Prostate gland (tissue), 2 donors: ENCODE results near the gene NEU2.

Source experiments
- POLR2A ChIP-seq: fragments of 450-650 bp; IDR thresholded peaks from one replicate; pipeline ENCODE4 v1.6.1; 2016; ENCODE audit warnings: antibody characterized with exemption, mild to moderate bottlenecking
- POLR2AphosphoS5 ChIP-seq: sonication (generic); formaldehyde crosslinking; IDR thresholded peaks from one replicate; pipeline ENCODE4 v1.6.1; 2017; ENCODE audit warnings: antibody characterized with exemption
- TF ChIP-seq, protein P1 (sequence below), 4 experiments: fragments of 200-600 bp in 2 of 4; fragments of 450-650 bp in 2 of 4; sonication (generic) in 2 of 4; IDR thresholded peaks; 1 replicate in 3 of 4; 2 replicates in 1 of 4; pipeline ENCODE4 v1.5.1; 2016 to 2019; ENCODE audit warnings: antibody characterized with exemption in 4 of 4, mild to moderate bottlenecking in 2 of 4, moderate library complexity in 2 of 4

DNA sequence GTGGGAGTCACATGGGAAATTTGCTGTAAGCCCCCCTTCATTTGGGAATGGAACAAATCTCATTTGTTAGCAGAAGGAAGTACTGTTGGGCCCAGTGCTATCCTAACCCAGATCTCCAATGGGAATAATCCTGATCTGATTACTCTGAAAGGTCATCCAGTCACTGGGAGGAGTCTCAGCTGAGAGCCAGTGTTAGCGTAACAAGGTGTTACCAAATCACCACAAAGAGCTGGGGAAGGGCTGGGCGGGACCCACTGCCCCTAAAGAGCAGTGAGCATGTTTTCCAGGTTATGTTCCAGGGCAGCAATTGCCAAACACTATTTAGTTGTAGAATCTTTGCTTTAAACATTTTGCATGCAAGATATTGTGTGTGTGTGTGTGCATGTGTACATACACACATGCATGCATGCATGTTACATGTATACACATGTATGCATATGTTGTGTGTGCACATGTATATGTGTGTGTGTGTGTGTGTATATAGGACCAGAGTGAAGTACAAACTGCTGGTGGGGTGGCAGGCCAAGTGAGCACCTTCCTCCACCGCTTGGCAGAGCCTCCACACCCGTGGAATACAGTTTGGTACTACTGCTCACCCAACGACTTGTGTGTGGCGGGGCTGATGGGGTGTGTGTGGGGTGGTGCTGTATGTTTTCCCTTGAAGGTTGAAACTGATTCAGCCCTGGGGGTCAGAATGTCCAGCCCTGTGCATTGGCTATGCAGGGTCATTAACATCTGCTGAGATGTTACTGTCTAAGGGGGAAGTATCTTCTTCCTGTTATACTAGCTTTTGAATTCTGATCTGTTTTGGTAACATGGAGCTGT is 42.9 kb downstream of the NEU2 start:
- TF ChIP-seq, protein P1, sequence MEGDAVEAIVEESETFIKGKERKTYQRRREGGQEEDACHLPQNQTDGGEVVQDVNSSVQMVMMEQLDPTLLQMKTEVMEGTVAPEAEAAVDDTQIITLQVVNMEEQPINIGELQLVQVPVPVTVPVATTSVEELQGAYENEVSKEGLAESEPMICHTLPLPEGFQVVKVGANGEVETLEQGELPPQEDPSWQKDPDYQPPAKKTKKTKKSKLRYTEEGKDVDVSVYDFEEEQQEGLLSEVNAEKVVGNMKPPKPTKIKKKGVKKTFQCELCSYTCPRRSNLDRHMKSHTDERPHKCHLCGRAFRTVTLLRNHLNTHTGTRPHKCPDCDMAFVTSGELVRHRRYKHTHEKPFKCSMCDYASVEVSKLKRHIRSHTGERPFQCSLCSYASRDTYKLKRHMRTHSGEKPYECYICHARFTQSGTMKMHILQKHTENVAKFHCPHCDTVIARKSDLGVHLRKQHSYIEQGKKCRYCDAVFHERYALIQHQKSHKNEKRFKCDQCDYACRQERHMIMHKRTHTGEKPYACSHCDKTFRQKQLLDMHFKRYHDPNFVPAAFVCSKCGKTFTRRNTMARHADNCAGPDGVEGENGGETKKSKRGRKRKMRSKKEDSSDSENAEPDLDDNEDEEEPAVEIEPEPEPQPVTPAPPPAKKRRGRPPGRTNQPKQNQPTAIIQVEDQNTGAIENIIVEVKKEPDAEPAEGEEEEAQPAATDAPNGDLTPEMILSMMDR (IDR thresholded peaks at IDR 0.05), result no peak
- no peak for TF ChIP-seq POLR2A
- TF ChIP-seq POLR2AphosphoS5, result no peak
